Activated naive CD4-positive, alpha-beta T cell treated with anti-CD3 and anti-CD28 coated beads for 36 hours (primary cell): ENCODE results near the gene NUP43. TPM values are rescaled to one million over a fixed set of nuclear protein-coding genes. Genes with fewer than 3 reads are reported as not detected.
A peak's percentile ranks its signal among the peaks of the same experiment; 100 is the strongest.
"Not testable (repeated sequence)": the region's sequence is repeated elsewhere in the genome, so short reads cannot be mapped to it uniquely, and the experiment has no call there.

Source experiments
- CTCF ChIA-PET: fragments of 350-600 bp; sonication (Branson Sonifier 250); formaldehyde crosslinking; loops from one replicate; lab custom pipeline; 2021; ENCODE audit warnings: antibody characterized with exemption; lab: Charles Lee
- DNase-seq: peaks from one replicate; pipeline ENCODE4 v3.0.0-alpha.2; 2020
- H3K27ac Mint-ChIP-seq: one replicate; pipeline ENCODE4 v1.8.0; 2021; ENCODE audit warnings: mild to moderate bottlenecking, mixed read lengths
- H3K27me3 Mint-ChIP-seq: one replicate; pipeline ENCODE4 v1.8.0; 2021; ENCODE audit warnings: low read depth, mixed read lengths
- H3K36me3 Mint-ChIP-seq: one replicate; pipeline ENCODE4 v1.8.0; 2021; ENCODE audit warnings: low read depth, mixed read lengths
- H3K4me1 Mint-ChIP-seq: one replicate; pipeline ENCODE4 v1.8.0; 2021; ENCODE audit warnings: low read depth, mixed read lengths
- H3K4me3 Mint-ChIP-seq: one replicate; pipeline ENCODE4 v1.8.0; 2021; ENCODE audit warnings: mild to moderate bottlenecking, moderate library complexity, mixed read lengths
- H3K9me3 Mint-ChIP-seq: one replicate; pipeline ENCODE4 v1.8.0; 2021; ENCODE audit warnings: mixed read lengths
- intact Hi-C: fragments of 100-400 bp; cut with micrococcal nuclease; formaldehyde crosslinking; loops from one replicate; pipeline ENCODE4 v1.15.1; 2023
- total RNA-seq, 2 experiments: library from RNA; stranded (reverse); gene quantifications; one replicate each; pipeline ENCODE4 v1.2.3, GENCODE V29; 2021

NUP43 gene
- total RNA-seq, 2 experiments from 2014 or later: 68.1 to 71.9 TPM

DNA sequence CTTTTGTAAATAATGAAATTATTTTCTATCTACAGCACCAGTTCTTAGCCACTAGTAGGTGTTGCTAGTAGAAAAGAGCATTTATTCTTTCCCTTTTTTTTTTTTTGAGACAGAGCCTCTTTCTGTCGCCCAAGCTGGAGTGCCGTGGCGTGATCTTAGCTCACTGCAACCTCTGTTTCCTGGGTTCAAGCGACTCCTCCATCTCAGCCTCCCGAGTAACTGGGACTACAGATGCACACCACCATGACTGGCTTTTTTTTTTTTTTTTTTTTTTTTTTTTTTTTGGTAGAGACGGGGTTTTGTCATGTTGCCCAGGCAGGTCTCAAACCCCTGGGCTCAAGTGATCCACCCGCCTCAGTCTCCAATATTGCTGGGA, 9.9 kb upstream of the NUP43 start:
- Mint-ChIP-seq H3K4me3 (no peak overlapping the region), H3K4me1 (peaks cover 14% of the 10 kb centered on the region), H3K27me3 (no peaks in the 10 kb centered on the region)

DNA sequence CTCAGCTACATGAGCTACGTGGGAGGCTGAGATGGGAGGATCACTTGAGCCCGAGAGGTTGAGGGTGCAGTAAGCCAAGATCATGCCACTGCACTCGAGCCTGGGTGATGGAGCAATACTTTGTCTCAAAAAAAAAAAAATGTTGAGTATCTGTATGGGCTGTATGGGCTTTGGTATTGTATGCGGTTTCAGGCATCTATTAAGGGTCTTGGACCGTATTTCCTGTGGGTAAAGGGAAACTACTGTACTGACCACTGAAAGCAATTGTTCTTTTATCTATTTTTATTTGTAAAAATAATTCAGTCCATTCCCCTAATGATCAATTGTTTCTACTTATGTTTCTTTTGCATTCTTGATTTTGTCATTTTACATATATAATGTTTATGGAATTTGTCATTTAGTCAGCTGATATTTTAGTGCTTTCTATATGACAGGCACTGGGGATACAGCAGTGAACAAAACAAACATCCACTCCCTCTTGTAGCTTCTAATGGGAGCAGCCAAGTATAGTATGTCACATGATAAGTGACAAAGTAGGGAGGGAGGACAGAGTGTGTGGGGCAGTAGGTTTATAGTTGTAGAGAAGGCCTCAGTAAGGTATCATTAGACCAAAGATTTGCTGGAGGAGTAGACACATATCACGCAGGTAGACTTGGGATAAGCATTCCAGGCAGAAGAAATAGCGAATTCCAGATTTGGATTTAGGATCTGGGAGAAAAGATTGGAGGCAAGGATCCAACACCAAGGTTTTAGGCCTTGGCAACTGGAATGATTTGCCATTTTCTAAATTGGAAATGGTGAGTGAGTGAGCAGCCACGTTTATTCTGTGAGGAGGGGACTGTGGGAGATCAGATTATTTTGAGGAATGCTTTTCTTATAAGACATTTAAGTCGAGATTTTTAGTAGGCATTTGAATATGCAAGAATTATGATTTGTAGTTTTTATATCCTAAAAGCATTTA, 9.3 kb upstream of the NUP43 start:
- CTCF ChIA-PET: no interaction called here
- H3K9me3 Mint-ChIP-seq: no peaks in the 10 kb centered on the region
- no peak overlapping the region for H3K27ac Mint-ChIP-seq
- peaks cover 17% of the 10 kb centered on the region for H3K4me1 Mint-ChIP-seq
- H3K27me3 Mint-ChIP-seq: no peaks in the 10 kb centered on the region
- H3K36me3 Mint-ChIP-seq: peaks cover 8% of the 10 kb centered on the region
- no peak for DNase-seq
- no peak overlapping the region for H3K4me3 Mint-ChIP-seq
- intact Hi-C loops: no loop called here

More for the DNA sequence above, 9.9 kb upstream of the NUP43 start:
- CTCF ChIA-PET: no interaction called here
- no peak for DNase-seq
- intact Hi-C loops: no loop called here
- Mint-ChIP-seq H3K27ac (no peak overlapping the region), H3K9me3 (no peaks in the 10 kb centered on the region), H3K36me3 (peaks cover 8% of the 10 kb centered on the region)

GRCh38 chr6:149754548-149754947, 8.2 kb upstream of the NUP43 start:
- Mint-ChIP-seq H3K9me3 (no peaks in the 10 kb centered on the region), H3K27me3 (no peaks in the 10 kb centered on the region), H3K4me3 (no peak overlapping the region), H3K36me3 (peaks cover 3% of the 10 kb centered on the region), H3K4me1 (peaks cover 20% of the 10 kb centered on the region), H3K27ac (no peak overlapping the region)
- CTCF ChIA-PET: no interaction called here
- no peak for DNase-seq
- intact Hi-C loops: no loop called here

DNA sequence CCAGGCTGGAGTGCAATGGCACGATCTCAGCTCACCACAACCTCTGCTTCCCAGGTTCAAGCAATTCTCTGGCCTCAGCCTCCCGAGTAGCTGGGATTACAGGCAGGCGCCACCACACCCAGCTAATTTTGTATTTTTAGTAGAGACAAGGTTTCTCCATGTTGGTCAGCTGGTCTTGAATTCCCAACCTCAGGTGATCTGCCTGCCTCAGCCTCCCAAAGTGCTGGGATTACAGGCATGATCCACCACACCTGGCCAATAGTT, 7.0 kb upstream of the NUP43 start:
- intact Hi-C loops, H3K27ac Mint-ChIP-seq, H3K4me3 Mint-ChIP-seq, H3K9me3 Mint-ChIP-seq, H3K27me3 Mint-ChIP-seq, H3K36me3 Mint-ChIP-seq, DNase-seq: not testable (repeated sequence)
- CTCF ChIA-PET: interaction anchor here (0.9 to 1.6 kb wide), 2 partner anchors 17 to 30 kb away, joined by 3 to 4 read pairs; no protein-coding TSS in a partner anchor
- peaks cover 23% of the 10 kb centered on the region for H3K4me1 Mint-ChIP-seq

- CTCF ChIA-PET: interaction anchor here (0.6 to 1.6 kb wide), 3 partner anchors 17 to 102 kb away, joined by 3 to 5 read pairs (median 4); no protein-coding TSS in a partner anchor
- peaks cover 3% of the 10 kb centered on the region for H3K36me3 Mint-ChIP-seq
- DNase-seq: no peak
- peaks cover 24% of the 10 kb centered on the region for H3K4me1 Mint-ChIP-seq
- intact Hi-C loops: no loop called here
- no peak overlapping the region for H3K27ac Mint-ChIP-seq
- no peaks in the 10 kb centered on the region for H3K9me3 Mint-ChIP-seq
- no peaks in the 10 kb centered on the region for H3K27me3 Mint-ChIP-seq
- no peak overlapping the region for H3K4me3 Mint-ChIP-seq
These were observed 6.5 kb upstream of the NUP43 start for GRCh38 chr6:149752600-149753373.

GRCh38 chr6:149751920-149752319, 5.6 kb upstream of the NUP43 start:
- not testable (repeated sequence) for H3K27ac Mint-ChIP-seq, H3K36me3 Mint-ChIP-seq, H3K27me3 Mint-ChIP-seq, DNase-seq, H3K9me3 Mint-ChIP-seq, H3K4me3 Mint-ChIP-seq
- CTCF ChIA-PET: interaction anchor here (0.6 kb wide), 3 partner anchors 25 to 102 kb away, joined by 3 to 5 read pairs (median 5); no protein-coding TSS in a partner anchor
- H3K4me1 Mint-ChIP-seq: peaks cover 30% of the 10 kb centered on the region
- intact Hi-C loops: loop anchor here (2.0 kb wide), 1 partner anchor 1115 kb away; no protein-coding TSS in a partner anchor

DNA sequence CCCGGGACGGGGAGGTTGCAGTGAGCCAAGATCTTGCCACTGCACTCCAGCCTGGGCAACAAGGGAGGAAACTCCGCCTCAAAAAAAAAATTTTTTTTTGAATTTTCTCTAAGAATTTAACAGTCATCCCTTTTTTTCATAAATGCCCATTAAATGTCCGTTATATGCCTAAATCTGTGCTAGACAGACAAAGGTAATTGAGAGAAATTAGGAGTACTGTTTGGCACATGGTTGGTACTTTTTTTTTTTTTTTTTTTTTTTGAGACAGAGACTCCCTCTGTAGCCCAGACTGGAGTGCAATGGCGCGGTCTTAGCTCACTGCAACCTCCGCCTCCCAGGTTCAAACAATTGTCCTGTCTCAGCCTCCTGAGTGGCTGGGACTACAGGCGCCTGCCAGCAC, 4.9 kb upstream of the NUP43 start:
- intact Hi-C loops: loop anchor here (2.0 kb wide), 1 partner anchor 1116 kb away; no protein-coding TSS in a partner anchor
- H3K27me3 Mint-ChIP-seq: no peaks in the 10 kb centered on the region
- CTCF ChIA-PET: interaction anchor here (0.6 kb wide), 2 partner anchors 25 to 40 kb away, joined by 3 to 5 read pairs; no protein-coding TSS in a partner anchor
- no peak overlapping the region for H3K27ac Mint-ChIP-seq
- H3K36me3 Mint-ChIP-seq: peaks cover 4% of the 10 kb centered on the region
- no peak for DNase-seq
- H3K9me3 Mint-ChIP-seq: no peaks in the 10 kb centered on the region
- H3K4me3 Mint-ChIP-seq: peak overlapping the region; percentile 86
- H3K4me1 Mint-ChIP-seq: peaks cover 36% of the 10 kb centered on the region

GRCh38 chr6:149750136-149750609, 3.8 kb upstream of the NUP43 start:
- no peaks in the 10 kb centered on the region for H3K9me3 Mint-ChIP-seq
- intact Hi-C loops: loop anchor here (1.0 to 2.0 kb wide), 2 partner anchors 102 to 1117 kb away; partner anchors contain the start of gene KATNA1
- H3K4me3 Mint-ChIP-seq: peak overlapping the region; percentile 86
- no peaks in the 10 kb centered on the region for H3K27me3 Mint-ChIP-seq
- DNase-seq: peak; percentile 80
- peaks cover 5% of the 10 kb centered on the region for H3K36me3 Mint-ChIP-seq
- H3K4me1 Mint-ChIP-seq: peaks cover 40% of the 10 kb centered on the region
- CTCF ChIA-PET: interaction anchor here (0.6 to 1.1 kb wide), 3 partner anchors 18 to 267 kb away, joined by 3 to 4 read pairs (median 4); no protein-coding TSS in a partner anchor
- peak overlapping the region; percentile 66 for H3K27ac Mint-ChIP-seq

GRCh38 chr6:149749594-149750135, 3.3 kb upstream of the NUP43 start, which contains the start of gene PCMT1:
Gene PCMT1 (plus strand): TSS chr6:149749741. CDS start chr6:149749902, 161 bp downstream.
- H3K27me3 Mint-ChIP-seq: no peaks in the 10 kb centered on the region
- H3K4me1 Mint-ChIP-seq: peaks cover 42% of the 10 kb centered on the region
- H3K27ac Mint-ChIP-seq: peak within 1 kb of the TSS; percentile 80
- intact Hi-C loops: loop anchor here (1.0 to 2.0 kb wide), 7 partner anchors 31 to 1117 kb away; partner anchors contain the start of genes GINM1, KATNA1, LATS1 and LRP11
- DNase-seq: peak; percentile 88
- H3K4me3 Mint-ChIP-seq: peak within 1 kb of the TSS; percentile 86
- H3K36me3 Mint-ChIP-seq: peaks cover 5% of the 10 kb centered on the region
- no peaks in the 10 kb centered on the region for H3K9me3 Mint-ChIP-seq
- CTCF ChIA-PET: interaction anchor here (0.6 to 1.1 kb wide), 2 partner anchors 18 to 267 kb away, joined by 3 to 4 read pairs; no protein-coding TSS in a partner anchor

DNA sequence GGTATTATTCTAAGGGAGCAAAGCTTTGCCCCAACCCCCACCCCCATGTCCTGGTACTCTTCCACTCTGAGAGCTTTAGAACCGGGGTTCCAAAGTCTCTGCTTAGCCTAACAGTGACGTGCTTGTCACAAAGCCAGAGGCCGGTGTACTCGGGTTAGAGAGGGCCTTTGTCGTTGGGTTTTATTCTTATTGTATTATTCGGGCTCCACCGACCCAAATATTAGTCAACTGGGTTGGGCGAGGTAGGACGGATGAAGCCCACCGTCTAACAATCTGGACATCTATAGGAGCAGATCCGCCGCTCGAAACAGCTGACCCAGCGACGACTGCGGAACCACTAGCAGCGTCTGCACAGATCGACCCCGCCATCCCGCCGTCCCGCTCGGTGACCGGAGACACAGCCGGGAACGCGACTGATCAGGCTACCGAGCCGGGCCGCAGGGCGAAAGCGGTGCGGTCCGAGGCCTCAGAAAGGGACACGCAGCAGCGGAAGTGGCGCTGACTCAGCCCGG, 2.8 kb upstream of the NUP43 start:
- H3K4me1 Mint-ChIP-seq: peaks cover 39% of the 10 kb centered on the region
- H3K9me3 Mint-ChIP-seq, H3K36me3 Mint-ChIP-seq, CTCF ChIA-PET, DNase-seq, H3K27me3 Mint-ChIP-seq: not testable (repeated sequence)
- peak overlapping the region; percentile 86 for H3K4me3 Mint-ChIP-seq
- intact Hi-C loops: loop anchor here (1.0 to 2.0 kb wide), 5 partner anchors 31 to 256 kb away; partner anchors contain the start of genes GINM1, LATS1, LRP11 and ULBP2
- H3K27ac Mint-ChIP-seq: peak overlapping the region; percentile 80

DNA sequence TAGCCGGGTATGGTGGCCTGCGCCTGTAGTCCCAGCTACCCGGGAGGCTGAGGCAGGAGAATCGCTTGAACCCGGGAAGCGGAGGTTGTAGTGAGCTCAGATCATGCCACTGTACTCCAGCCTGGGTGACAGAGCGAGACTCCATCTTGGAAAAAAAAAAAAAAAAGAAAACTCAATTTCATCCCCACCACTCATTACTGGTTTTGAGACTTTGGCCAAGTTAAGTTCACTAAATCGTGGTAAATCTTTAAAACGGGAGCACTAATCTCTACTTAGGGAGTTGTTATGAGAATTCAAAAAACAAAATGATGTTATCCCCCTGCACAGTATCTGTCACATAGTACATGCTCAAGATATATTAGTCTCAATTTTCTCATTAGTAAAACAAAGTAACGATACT, 1.1 kb downstream of the NUP43 start:
- CTCF ChIA-PET: interaction anchor here (0.8 to 2.1 kb wide), 6 partner anchors 15 to 98 kb away, joined by 3 to 9 read pairs (median 4); no protein-coding TSS in a partner anchor
- peak overlapping the region; percentile 99 for H3K4me3 Mint-ChIP-seq
- peak overlapping the region; percentile 41 for H3K27ac Mint-ChIP-seq
- H3K27me3 Mint-ChIP-seq, DNase-seq, intact Hi-C loops, H3K9me3 Mint-ChIP-seq: not testable (repeated sequence)
- H3K36me3 Mint-ChIP-seq: peaks cover 24% of the 10 kb centered on the region
- peaks cover 25% of the 10 kb centered on the region for H3K4me1 Mint-ChIP-seq
